Measurements from ENCODE around the gene MED8. TPM values are rescaled to one million over a fixed set of nuclear protein-coding genes. Genes with fewer than 3 reads are reported as not detected.
A peak's percentile ranks its signal among the peaks of the same experiment; 100 is the strongest.

Gene MED8
- total and polyA plus RNA-seq, 2 donors (not counting 1 experiment from before 2014, with no cell fraction given), result 49.7 to 69.2 TPM

DNA sequence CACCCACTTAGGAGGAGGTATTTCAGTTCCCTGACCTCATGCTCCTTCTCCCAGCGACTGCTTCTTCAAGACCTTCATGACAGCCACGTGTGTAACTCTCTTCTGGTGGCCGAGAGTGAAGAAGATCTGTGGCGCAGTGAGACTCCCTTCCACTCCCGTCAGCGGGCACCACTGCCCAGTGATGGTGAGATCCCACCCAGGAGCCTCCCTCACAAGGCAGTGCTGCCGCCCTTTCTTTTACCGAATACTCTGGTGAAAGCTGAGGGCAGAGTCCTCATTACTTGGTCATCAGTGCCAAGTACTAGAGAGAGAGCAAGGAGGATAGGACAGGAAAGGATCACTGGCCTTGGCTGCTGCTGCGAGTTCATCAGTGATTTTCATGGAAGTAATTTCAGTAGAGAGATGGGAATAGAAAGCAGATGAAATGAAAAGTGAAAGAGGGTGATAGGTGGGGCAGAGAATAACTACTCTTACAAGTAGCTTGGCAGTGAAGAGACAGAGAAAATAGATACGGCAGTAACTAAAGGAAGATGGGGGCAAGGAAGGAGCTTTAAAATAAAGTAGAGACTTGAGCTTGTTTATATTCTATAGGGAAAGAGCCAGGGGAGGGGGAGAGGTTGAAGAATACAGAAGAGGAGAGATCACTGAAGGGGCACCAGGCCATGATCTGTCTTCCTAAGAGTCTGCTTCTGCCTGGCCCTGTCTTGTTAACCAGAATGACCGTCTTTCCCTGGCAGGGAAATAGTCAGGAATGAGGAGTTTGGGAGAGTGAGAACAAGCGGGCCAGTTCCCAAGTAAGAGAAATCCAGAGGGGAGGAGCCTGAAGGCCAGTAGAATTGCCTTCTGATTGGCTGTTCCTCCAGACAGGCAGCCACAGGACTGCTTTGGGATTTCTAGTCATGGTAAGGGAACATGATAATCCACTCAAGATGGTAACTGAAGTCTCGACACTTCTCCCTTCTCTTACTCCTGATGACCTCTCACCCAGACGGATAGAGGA is 45.8 kb upstream of the MED8 start:
- Histone ChIP-seq H3K79me2 (ENCODE audit: control insufficient read depth, insufficient read depth, low read length) (no peaks in the 10 kb centered on the region), H3K9me3 (ENCODE audit: control insufficient read depth, insufficient read depth, low read depth, low read length) (no peaks in the 10 kb centered on the region), H3K4me1 (ENCODE audit: control insufficient read depth, extremely low read depth, insufficient read depth, low read length) (peaks cover 11% of the 10 kb centered on the region), H3K36me3 (ENCODE audit: control insufficient read depth, insufficient read depth, low read length) (peaks cover 41% of the 10 kb centered on the region), H3K27me3 (ENCODE audit: control insufficient read depth, insufficient read depth, low read length) (no peaks in the 10 kb centered on the region), H2AFZ (ENCODE audit: low read length) (no peak overlapping the region), H3K9ac (ENCODE audit: insufficient read depth, low read length) (no peak overlapping the region), H3K27ac (ENCODE audit: insufficient read depth, low read length) (no peak overlapping the region), H3K4me2 (ENCODE audit: extremely low read depth, insufficient read depth, low read length) (no peak overlapping the region), H4K20me1 (ENCODE audit: control insufficient read depth, extremely low read depth, insufficient read depth, low read length) (no peaks in the 10 kb centered on the region), H3K4me3 (replicated peaks in 1 of 4; ENCODE audit: control extremely low read depth in 1 of 4, insufficient read depth in 1 of 4, low read depth in 3 of 4, low read length in 4 of 4) (no peak overlapping the region)
- DNase-seq (ENCODE audit: low read depth in 2 of 2), result peak; percentile 38 to 63
- TF ChIP-seq, protein P1, sequence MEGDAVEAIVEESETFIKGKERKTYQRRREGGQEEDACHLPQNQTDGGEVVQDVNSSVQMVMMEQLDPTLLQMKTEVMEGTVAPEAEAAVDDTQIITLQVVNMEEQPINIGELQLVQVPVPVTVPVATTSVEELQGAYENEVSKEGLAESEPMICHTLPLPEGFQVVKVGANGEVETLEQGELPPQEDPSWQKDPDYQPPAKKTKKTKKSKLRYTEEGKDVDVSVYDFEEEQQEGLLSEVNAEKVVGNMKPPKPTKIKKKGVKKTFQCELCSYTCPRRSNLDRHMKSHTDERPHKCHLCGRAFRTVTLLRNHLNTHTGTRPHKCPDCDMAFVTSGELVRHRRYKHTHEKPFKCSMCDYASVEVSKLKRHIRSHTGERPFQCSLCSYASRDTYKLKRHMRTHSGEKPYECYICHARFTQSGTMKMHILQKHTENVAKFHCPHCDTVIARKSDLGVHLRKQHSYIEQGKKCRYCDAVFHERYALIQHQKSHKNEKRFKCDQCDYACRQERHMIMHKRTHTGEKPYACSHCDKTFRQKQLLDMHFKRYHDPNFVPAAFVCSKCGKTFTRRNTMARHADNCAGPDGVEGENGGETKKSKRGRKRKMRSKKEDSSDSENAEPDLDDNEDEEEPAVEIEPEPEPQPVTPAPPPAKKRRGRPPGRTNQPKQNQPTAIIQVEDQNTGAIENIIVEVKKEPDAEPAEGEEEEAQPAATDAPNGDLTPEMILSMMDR (conservative IDR thresholded peaks at IDR 0.05 in 1 of 2, IDR thresholded peaks at IDR 0.05 in 1 of 2; ENCODE audit: low read depth in 1 of 2, low read length in 2 of 2), result no peak
- no peak for TF ChIP-seq EZH2 (IDR thresholded peaks at IDR 0.05; ENCODE audit: low read length, missing control alignments)

DNA sequence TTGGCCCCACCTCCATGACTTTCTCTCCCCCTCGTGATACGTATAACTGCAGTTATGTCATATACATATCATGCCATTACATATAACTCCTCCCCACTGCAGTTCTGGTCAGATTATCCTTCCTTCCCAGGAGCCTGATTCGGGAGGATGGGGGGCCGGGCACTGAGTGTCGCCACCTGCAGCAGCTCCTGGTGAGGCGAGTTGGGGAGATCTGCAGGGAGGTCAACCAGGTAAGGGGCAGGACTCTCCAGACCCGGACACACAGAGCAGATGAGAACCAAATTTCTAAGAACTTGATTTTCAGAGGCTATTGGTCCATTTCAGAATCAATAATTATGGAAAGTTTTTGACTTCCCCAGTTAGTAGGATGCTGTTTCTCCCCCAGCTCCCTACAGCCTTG is 44.7 kb upstream of the MED8 start:
- H3K4me1 ChIP-seq (ENCODE audit: control insufficient read depth, extremely low read depth, insufficient read depth, low read length), result peaks cover 11% of the 10 kb centered on the region
- no peaks in the 10 kb centered on the region for H4K20me1 ChIP-seq (ENCODE audit: control insufficient read depth, extremely low read depth, insufficient read depth, low read length)
- no peak for DNase-seq (ENCODE audit: low read depth in 2 of 2)
- H3K27me3 ChIP-seq (ENCODE audit: control insufficient read depth, insufficient read depth, low read length), result no peaks in the 10 kb centered on the region
- peaks cover 38% of the 10 kb centered on the region for H3K36me3 ChIP-seq (ENCODE audit: control insufficient read depth, insufficient read depth, low read length)
- H3K9me3 ChIP-seq (ENCODE audit: control insufficient read depth, insufficient read depth, low read depth, low read length), result no peaks in the 10 kb centered on the region
- H3K27ac ChIP-seq (ENCODE audit: insufficient read depth, low read length), result no peak overlapping the region
- H2AFZ ChIP-seq (ENCODE audit: low read length), result no peak overlapping the region
- H3K4me2 ChIP-seq (ENCODE audit: extremely low read depth, insufficient read depth, low read length), result no peak overlapping the region
- TF ChIP-seq EZH2 (IDR thresholded peaks at IDR 0.05; ENCODE audit: low read length, missing control alignments), result no peak
- TF ChIP-seq, protein P1 (conservative IDR thresholded peaks at IDR 0.05 in 1 of 2, IDR thresholded peaks at IDR 0.05 in 1 of 2; ENCODE audit: low read depth in 1 of 2, low read length in 2 of 2), result no peak
- H3K79me2 ChIP-seq (ENCODE audit: control insufficient read depth, insufficient read depth, low read length), result no peaks in the 10 kb centered on the region
- H3K4me3 ChIP-seq (replicated peaks in 1 of 4; ENCODE audit: control extremely low read depth in 1 of 4, insufficient read depth in 1 of 4, low read depth in 3 of 4, low read length in 4 of 4), result no peak overlapping the region
- no peak overlapping the region for H3K9ac ChIP-seq (ENCODE audit: insufficient read depth, low read length)

DNA sequence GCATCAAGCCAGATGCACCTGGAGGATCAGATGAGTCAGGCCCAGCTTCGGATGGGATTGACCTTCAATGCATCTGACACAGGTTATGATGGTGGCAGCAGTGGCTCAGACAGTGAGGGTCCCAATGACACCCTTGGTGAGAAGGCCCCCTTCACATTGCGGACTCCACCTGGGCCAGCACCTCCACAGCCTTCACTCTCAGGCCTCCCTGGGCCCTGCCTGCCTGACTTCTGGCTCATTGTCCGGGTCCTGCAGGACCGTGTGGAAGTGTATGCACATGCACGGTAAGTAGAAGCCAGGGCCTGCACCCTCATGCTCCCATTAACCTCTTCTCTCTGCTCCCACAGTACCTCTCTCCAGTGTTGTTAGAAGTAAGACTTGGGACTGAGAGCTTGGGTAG is 43.3 kb upstream of the MED8 start:
- no peaks in the 10 kb centered on the region for H4K20me1 ChIP-seq (ENCODE audit: control insufficient read depth, extremely low read depth, insufficient read depth, low read length)
- DNase-seq (ENCODE audit: low read depth in 2 of 2), result no peak
- no peak overlapping the region for H3K4me3 ChIP-seq (replicated peaks in 1 of 4; ENCODE audit: control extremely low read depth in 1 of 4, insufficient read depth in 1 of 4, low read depth in 3 of 4, low read length in 4 of 4)
- H3K4me1 ChIP-seq (ENCODE audit: control insufficient read depth, extremely low read depth, insufficient read depth, low read length), result peaks cover 11% of the 10 kb centered on the region
- no peaks in the 10 kb centered on the region for H3K27me3 ChIP-seq (ENCODE audit: control insufficient read depth, insufficient read depth, low read length)
- no peak overlapping the region for H3K9ac ChIP-seq (ENCODE audit: insufficient read depth, low read length)
- H3K9me3 ChIP-seq (ENCODE audit: control insufficient read depth, insufficient read depth, low read depth, low read length), result no peaks in the 10 kb centered on the region
- no peak overlapping the region for H3K27ac ChIP-seq (ENCODE audit: insufficient read depth, low read length)
- H3K4me2 ChIP-seq (ENCODE audit: extremely low read depth, insufficient read depth, low read length), result no peak overlapping the region
- H3K79me2 ChIP-seq (ENCODE audit: control insufficient read depth, insufficient read depth, low read length), result no peaks in the 10 kb centered on the region
- peaks cover 40% of the 10 kb centered on the region for H3K36me3 ChIP-seq (ENCODE audit: control insufficient read depth, insufficient read depth, low read length)
- TF ChIP-seq, protein P1 (conservative IDR thresholded peaks at IDR 0.05 in 1 of 2, IDR thresholded peaks at IDR 0.05 in 1 of 2; ENCODE audit: low read depth in 1 of 2, low read length in 2 of 2), result no peak
- TF ChIP-seq EZH2 (IDR thresholded peaks at IDR 0.05; ENCODE audit: low read length, missing control alignments), result no peak
- no peak overlapping the region for H2AFZ ChIP-seq (ENCODE audit: low read length)
